ENCODE data around the gene PTPN4. TPM values are rescaled to one million over a fixed set of nuclear protein-coding genes. Genes with fewer than 3 reads are reported as not detected.

PTPN4 gene
- total and polyA plus RNA-seq, 8 donors: 22.0 to 48.4 (median 28.9) TPM

- H3K36me3 ChIP-seq: no peaks in the 10 kb centered on the region
- H3K27ac ChIP-seq: no peak overlapping the region
- H3K4me3 ChIP-seq: no peak overlapping the region
- no peaks in the 10 kb centered on the region for H3K9me3 ChIP-seq
- H3K27me3 ChIP-seq: no peaks in the 10 kb centered on the region
- TF ChIP-seq, protein P1, sequence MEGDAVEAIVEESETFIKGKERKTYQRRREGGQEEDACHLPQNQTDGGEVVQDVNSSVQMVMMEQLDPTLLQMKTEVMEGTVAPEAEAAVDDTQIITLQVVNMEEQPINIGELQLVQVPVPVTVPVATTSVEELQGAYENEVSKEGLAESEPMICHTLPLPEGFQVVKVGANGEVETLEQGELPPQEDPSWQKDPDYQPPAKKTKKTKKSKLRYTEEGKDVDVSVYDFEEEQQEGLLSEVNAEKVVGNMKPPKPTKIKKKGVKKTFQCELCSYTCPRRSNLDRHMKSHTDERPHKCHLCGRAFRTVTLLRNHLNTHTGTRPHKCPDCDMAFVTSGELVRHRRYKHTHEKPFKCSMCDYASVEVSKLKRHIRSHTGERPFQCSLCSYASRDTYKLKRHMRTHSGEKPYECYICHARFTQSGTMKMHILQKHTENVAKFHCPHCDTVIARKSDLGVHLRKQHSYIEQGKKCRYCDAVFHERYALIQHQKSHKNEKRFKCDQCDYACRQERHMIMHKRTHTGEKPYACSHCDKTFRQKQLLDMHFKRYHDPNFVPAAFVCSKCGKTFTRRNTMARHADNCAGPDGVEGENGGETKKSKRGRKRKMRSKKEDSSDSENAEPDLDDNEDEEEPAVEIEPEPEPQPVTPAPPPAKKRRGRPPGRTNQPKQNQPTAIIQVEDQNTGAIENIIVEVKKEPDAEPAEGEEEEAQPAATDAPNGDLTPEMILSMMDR (IDR thresholded peaks at IDR 0.05): peak; percentile 45 to 64
- H3K4me1 ChIP-seq: peaks cover 0 to 9% of the 10 kb centered on the region in 2 donors
- intact Hi-C loops (cut with DNase I): loop anchor here in 1 of 2 donors (5.0 kb wide), 1 partner anchor 67 kb away; the partner anchor contains the start of gene PTPN4
- ATAC-seq (peak; percentile 79), DNase-seq (peak in 2 of 4 donors; percentile 27 to 50)
Measured at GRCh38 chr2:119823734-119824334, 64.1 kb downstream of the PTPN4 start.

DNA sequence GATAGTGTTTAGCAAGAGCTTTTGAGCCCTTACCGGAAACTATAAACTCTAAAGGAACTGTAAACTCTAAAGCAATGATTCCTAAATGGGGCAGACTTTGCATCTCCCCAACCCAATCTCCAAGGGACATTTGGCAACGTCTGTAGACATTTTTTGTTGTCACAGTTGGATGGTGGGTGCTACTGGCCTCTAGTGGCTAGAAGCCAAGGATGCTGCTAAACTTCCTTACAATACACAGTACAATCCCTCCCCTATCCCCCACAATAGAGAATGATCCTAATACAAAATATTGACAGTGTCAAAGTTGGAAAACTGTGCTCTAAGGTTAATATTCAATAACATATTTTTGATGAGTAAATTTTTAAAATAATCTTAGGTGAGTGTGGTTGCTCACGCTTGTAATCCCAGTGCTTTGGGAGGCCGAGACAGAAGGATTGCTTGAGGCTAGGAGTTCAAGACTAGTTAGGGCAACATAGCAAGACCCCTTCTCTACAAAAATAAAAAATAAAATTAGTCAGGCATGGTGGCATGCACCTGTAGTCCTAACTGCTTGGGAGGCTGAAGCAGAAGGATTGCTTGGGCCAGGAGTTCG is 66.7 kb downstream of the PTPN4 start:
- Histone ChIP-seq H3K36me3 (no peaks in the 10 kb centered on the region), H3K9me3 (peaks cover 0 to 8% of the 10 kb centered on the region in 2 donors), H3K4me3 (no peak overlapping the region), H3K4me1 (no peaks in the 10 kb centered on the region), H3K27me3 (no peaks in the 10 kb centered on the region), H3K27ac (no peak overlapping the region)
- intact Hi-C loops (cut with DNase I): no loop called here
- ATAC-seq: peak; percentile 64
- DNase-seq: no peak
- TF ChIP-seq, protein P1 (IDR thresholded peaks at IDR 0.05): peak; percentile 23 to 36

- Histone ChIP-seq H3K4me1 (no peaks in the 10 kb centered on the region), H3K27ac (no peak overlapping the region), H3K36me3 (no peaks in the 10 kb centered on the region), H3K9me3 (peaks cover 0 to 8% of the 10 kb centered on the region in 2 donors), H3K27me3 (no peaks in the 10 kb centered on the region), H3K4me3 (no peak overlapping the region)
- intact Hi-C loops (cut with DNase I): no loop called here
- no peak for ATAC-seq
- TF ChIP-seq, protein P1 (IDR thresholded peaks at IDR 0.05): no peak
- DNase-seq: no peak
Measured at GRCh38 chr2:119827866-119828507, 68.3 kb downstream of the PTPN4 start.

- H3K27ac ChIP-seq: no peak overlapping the region
- intact Hi-C loops (cut with DNase I): no loop called here
Measured at GRCh38 chr2:119836455-119837142, 76.9 kb downstream of the PTPN4 start.

More at GRCh38 chr2:119836455-119837142, 76.9 kb downstream of the PTPN4 start:
- no peak for ATAC-seq
- Histone ChIP-seq H3K27me3 (no peaks in the 10 kb centered on the region), H3K9me3 (no peaks in the 10 kb centered on the region), H3K36me3 (no peaks in the 10 kb centered on the region), H3K4me3 (no peak overlapping the region), H3K4me1 (peaks cover 0 to 11% of the 10 kb centered on the region in 2 donors)
- TF ChIP-seq, protein P1 (IDR thresholded peaks at IDR 0.05): no peak
- no peak for DNase-seq

Measured in left lung (tissue), 10 donors.